Neural progenitor cell (in vitro differentiated cells): ENCODE data around the gene TTYH1. TPM values are rescaled to one million over a fixed set of nuclear protein-coding genes. Genes with fewer than 3 reads are reported as not detected.

Experiments used
- DNase-seq: peaks from one replicate; pipeline ENCODE4 v3.0.0-alpha.2; 2016; ENCODE audit warnings: low spot score
- H2AFZ ChIP-seq: fragments of 200-600 bp; sonication (generic); replicated peaks from 2 replicates; pipeline ENCODE4 v1.6.1; 2016; ENCODE audit warnings: antibody characterized with exemption
- H3F3A ChIP-seq: fragments of 200-600 bp; sonication (generic); 2 replicates; pipeline ENCODE4 v1.6.1; 2016; ENCODE audit warnings: antibody characterized with exemption, low read depth
- H3K27ac ChIP-seq: fragments of 200-600 bp; sonication (generic); 2 replicates; pipeline ENCODE4 v1.5.1; 2016; ENCODE audit warnings: mild to moderate bottlenecking
- H3K27me3 ChIP-seq: fragments of 200-600 bp; sonication (generic); 2 replicates; pipeline ENCODE4 v1.6.1; 2016; ENCODE audit warnings: mild to moderate bottlenecking, moderate library complexity
- H3K36me3 ChIP-seq: fragments of 200-600 bp; sonication (generic); 2 replicates; pipeline ENCODE4 v1.5.1; 2016
- H3K4me1 ChIP-seq: fragments of 200-600 bp; sonication (generic); 2 replicates; pipeline ENCODE4 v1.6.1; 2016; ENCODE audit warnings: mixed run types
- H3K4me2 ChIP-seq: fragments of 200-600 bp; sonication (generic); 2 replicates; pipeline ENCODE4 v1.6.1; 2016
- H3K4me3 ChIP-seq: fragments of 200-600 bp; sonication (generic); 2 replicates; pipeline ENCODE4 v1.5.1; 2016
- H3K79me2 ChIP-seq: fragments of 200-600 bp; sonication (generic); 2 replicates; pipeline ENCODE4 v1.6.1; 2016; ENCODE audit warnings: low read depth
- H3K9ac ChIP-seq: fragments of 200-600 bp; sonication (generic); 2 replicates; pipeline ENCODE4 v1.6.1; 2016
- H3K9me3 ChIP-seq: fragments of 200-600 bp; sonication (generic); 2 replicates; pipeline ENCODE4 v1.5.1; 2016; ENCODE audit warnings: low read depth
- H4K20me1 ChIP-seq: fragments of 200-600 bp; sonication (generic); 2 replicates; pipeline ENCODE4 v1.6.1; 2016; ENCODE audit warnings: low read depth
- H3K27ac Mint-ChIP-seq: 3 replicates; pipeline ENCODE4 v1.8.0; 2021; ENCODE audit warnings: mixed read lengths
- H3K27me3 Mint-ChIP-seq: 2 replicates; pipeline ENCODE4 v1.8.0; 2022; ENCODE audit warnings: low read depth, mild to moderate bottlenecking, inconsistent platforms, moderate library complexity, mixed read lengths; ENCODE audit not compliant: insufficient read depth
- H3K36me3 Mint-ChIP-seq: 3 replicates; pipeline ENCODE4 v1.8.0; 2021; ENCODE audit warnings: mixed read lengths
- H3K4me1 Mint-ChIP-seq: 3 replicates; pipeline ENCODE4 v1.8.0; 2021; ENCODE audit warnings: mixed read lengths
- H3K4me3 Mint-ChIP-seq: 3 replicates; pipeline ENCODE4 v1.8.0; 2021; ENCODE audit warnings: mild to moderate bottlenecking, moderate library complexity, mixed read lengths
- H3K9me3 Mint-ChIP-seq: 3 replicates; pipeline ENCODE4 v1.8.0; 2020; ENCODE audit warnings: mixed read lengths
- CTCF ChIP-seq: fragments of 200-600 bp; sonication (generic); IDR thresholded peaks from 2 replicates; pipeline ENCODE4 v1.5.1; 2017; ENCODE audit warnings: antibody characterized with exemption, mild to moderate bottlenecking
- EZH2 ChIP-seq: fragments of 200-600 bp; sonication (generic); IDR thresholded peaks from 2 replicates; pipeline ENCODE4 v1.6.1; 2017; ENCODE audit warnings: antibody characterized with exemption, mild to moderate bottlenecking, moderate library complexity
- EZH2phosphoT487 ChIP-seq: fragments of 200-600 bp; sonication (generic); IDR thresholded peaks from 2 replicates; pipeline ENCODE4 v1.6.1; 2017; ENCODE audit warnings: antibody characterized with exemption
- total RNA-seq: library from RNA; depleted of rRNA; stranded (reverse); fragments of >200 nt; gene quantifications from 2 replicates; pipeline ENCODE4 v1.2.3, GENCODE V29; 2015; ENCODE audit warnings: low replicate concordance

Gene TTYH1
- total RNA-seq, 1 donor from 2014 or later = 34.2 TPM

- TF ChIP-seq CTCF (no peak), EZH2 (no peak), EZH2phosphoT487 (no peak)
- peak overlapping the region; percentile 99 for H3K4me2 ChIP-seq
- H3K79me2 ChIP-seq = peaks cover 46% of the 10 kb centered on the region
- DNase-seq = peak; percentile 19
- H3K9me3 Mint-ChIP-seq = peaks cover 8% of the 10 kb centered on the region
- H3K4me3 ChIP-seq = peak overlapping the region; percentile 100
- no peak overlapping the region for H2AFZ ChIP-seq
- peak overlapping the region; percentile 83 for H3K27ac Mint-ChIP-seq
- H3K27me3 Mint-ChIP-seq = peaks cover 15% of the 10 kb centered on the region
- peak overlapping the region; percentile 85 for H3K4me3 Mint-ChIP-seq
- peak overlapping the region; percentile 61 for H3K9ac ChIP-seq
- peaks cover 11% of the 10 kb centered on the region for H3K27me3 ChIP-seq
- peaks cover 37% of the 10 kb centered on the region for H3F3A ChIP-seq
- H3K36me3 Mint-ChIP-seq = peaks cover 12% of the 10 kb centered on the region
- no peaks in the 10 kb centered on the region for H3K36me3 ChIP-seq
- no peaks in the 10 kb centered on the region for H3K9me3 ChIP-seq
- H4K20me1 ChIP-seq = peaks cover 17% of the 10 kb centered on the region
- H3K4me1 ChIP-seq = peaks cover 33% of the 10 kb centered on the region
- peak overlapping the region; percentile 67 for H3K27ac ChIP-seq
- H3K4me1 Mint-ChIP-seq = peaks cover 34% of the 10 kb centered on the region
Measured at GRCh38 chr19:54415901-54416673, 823 bp downstream of the TTYH1 start.

- Histone ChIP-seq H3K79me2 (peaks cover 46% of the 10 kb centered on the region), H3K9ac (no peak overlapping the region), H3K4me2 (peak overlapping the region; percentile 99), H3K4me3 (peak overlapping the region; percentile 100), H3F3A (peaks cover 45% of the 10 kb centered on the region), H2AFZ (no peak overlapping the region), H4K20me1 (peaks cover 24% of the 10 kb centered on the region), H3K9me3 (no peaks in the 10 kb centered on the region), H3K36me3 (no peaks in the 10 kb centered on the region), H3K27me3 (peaks cover 11% of the 10 kb centered on the region), H3K4me1 (peaks cover 41% of the 10 kb centered on the region), H3K27ac (no peak overlapping the region)
- peak overlapping the region; percentile 39 for H3K27ac Mint-ChIP-seq
- peaks cover 42% of the 10 kb centered on the region for H3K4me1 Mint-ChIP-seq
- H3K9me3 Mint-ChIP-seq = peaks cover 8% of the 10 kb centered on the region
- H3K36me3 Mint-ChIP-seq = peaks cover 12% of the 10 kb centered on the region
- peak overlapping the region; percentile 85 for H3K4me3 Mint-ChIP-seq
- DNase-seq = peak; percentile 34
- TF ChIP-seq EZH2phosphoT487 = no peak
- peaks cover 15% of the 10 kb centered on the region for H3K27me3 Mint-ChIP-seq
Measured at GRCh38 chr19:54416695-54417491, 1.6 kb downstream of the TTYH1 start.

- Histone ChIP-seq H3K27ac (peak overlapping the region; percentile 81), H2AFZ (no peak overlapping the region)
Measured at GRCh38 chr19:54418030-54418929, 3.0 kb downstream of the TTYH1 start.

More at GRCh38 chr19:54418030-54418929, 3.0 kb downstream of the TTYH1 start:
- no peak for TF ChIP-seq EZH2phosphoT487
- no peak for TF ChIP-seq EZH2
- no peak for TF ChIP-seq CTCF
- Histone ChIP-seq H3F3A (peaks cover 49% of the 10 kb centered on the region), H3K4me2 (peak overlapping the region; percentile 99), H3K9me3 (no peaks in the 10 kb centered on the region), H4K20me1 (peaks cover 30% of the 10 kb centered on the region), H3K9ac (no peak overlapping the region), H3K36me3 (no peaks in the 10 kb centered on the region), H3K79me2 (peaks cover 46% of the 10 kb centered on the region), H3K4me1 (peaks cover 44% of the 10 kb centered on the region), H3K4me3 (peak overlapping the region; percentile 15), H3K27me3 (peaks cover 11% of the 10 kb centered on the region)
- H3K4me3 Mint-ChIP-seq = peak overlapping the region; percentile 85
- peak overlapping the region; percentile 85 for H3K27ac Mint-ChIP-seq
- H3K9me3 Mint-ChIP-seq = peaks cover 8% of the 10 kb centered on the region
- H3K4me1 Mint-ChIP-seq = peaks cover 48% of the 10 kb centered on the region
- peaks cover 16% of the 10 kb centered on the region for H3K36me3 Mint-ChIP-seq
- DNase-seq = peak; percentile 45
- H3K27me3 Mint-ChIP-seq = peaks cover 17% of the 10 kb centered on the region
